Heart left ventricle (tissue), 16 donors: ENCODE results near the gene FAM181A. TPM values are rescaled to one million over a fixed set of nuclear protein-coding genes. Genes with fewer than 3 reads are reported as not detected.

ENCODE experiments used
- ATAC-seq, 4 donors: fragments of 200-7000 bp; cut with Tn5 transposase; one replicate each; pipeline ENCODE4 v1.9.1; 2020 to 2022; ENCODE audit warnings: moderate library complexity in 4 of 4, mild to moderate bottlenecking in 3 of 4, moderate number of reproducible peaks in 1 of 4
- DNase-seq, 5 donors: peaks; one replicate each; pipeline ENCODE4 v3.0.0-alpha.2; 2020
- H3K27ac ChIP-seq, 12 donors: fragments of 200-600 bp; sonication (generic) in 4 of 12; one replicate each; pipeline versions ENCODE4 v1.5.0 to v1.8.0; 2016 to 2022; ENCODE audit warnings: mild to moderate bottlenecking in 2 of 12
- H3K27me3 ChIP-seq, 9 donors: fragments of 200-600 bp; sonication (generic) in 2 of 9; one replicate each; pipeline versions ENCODE4 v1.5.1 to v1.8.0; 2016 to 2022; ENCODE audit warnings: mild to moderate bottlenecking in 3 of 9
- H3K36me3 ChIP-seq, 9 donors: fragments of 200-600 bp; sonication (generic) in 2 of 9; one replicate each; pipeline versions ENCODE4 v1.5.0 to v1.8.0; 2018 to 2022; ENCODE audit warnings: mild to moderate bottlenecking in 2 of 9
- H3K4me1 ChIP-seq, 12 donors: fragments of 200-600 bp; sonication (generic) in 4 of 12; one replicate each; pipeline versions ENCODE4 v1.5.0 to v1.8.0; 2016 to 2022; ENCODE audit warnings: mild to moderate bottlenecking in 3 of 12
- H3K4me3 ChIP-seq, 12 donors: fragments of 200-600 bp; sonication (generic) in 4 of 12; one replicate each; pipeline versions ENCODE4 v1.5.0 to v1.8.0; 2017 to 2022; ENCODE audit warnings: mild to moderate bottlenecking in 9 of 12, moderate library complexity in 4 of 12
- H3K9me3 ChIP-seq, 12 donors: fragments of 200-600 bp; sonication (generic) in 4 of 12; one replicate each; pipeline versions ENCODE4 v1.5.0 to v1.8.0; 2016 to 2022; ENCODE audit warnings: mild to moderate bottlenecking in 1 of 12
- CTCF ChIP-seq, 12 donors: fragments of 200-600 bp; sonication (generic) in 4 of 12; IDR thresholded peaks; one replicate each; pipeline versions ENCODE4 v1.5.0 to v1.8.0; 2018 to 2022; ENCODE audit warnings: antibody characterized with exemption in 12 of 12, mild to moderate bottlenecking in 5 of 12
- POLR2A ChIP-seq, 2 donors: fragments of 450-650 bp; IDR thresholded peaks; one replicate each; pipeline ENCODE4 v1.6.1; 2017; ENCODE audit warnings: antibody characterized with exemption in 2 of 2, mild to moderate bottlenecking in 2 of 2, moderate library complexity in 2 of 2
- WGBS, 4 donors: extraction: QIAGEN DNeasy Blood & Tissue Kit in 2 of 4; methylation state at CpG; one replicate each; pipeline versions ENCODE4 v1.1.5 to v1.1.7; 2013 to 2018; 5-methylcytosine and 5-hydroxymethylcytosine counted together
- intact Hi-C, 10 donors: fragments of 100-400 bp; cut with DNase I; formaldehyde crosslinking; loops; one replicate each; pipeline versions ENCODE4 v1.11.1 to v1.14.2; 2022
- polyA plus RNA-seq, 2 donors: library from polyadenylated mRNA; stranded (reverse); fragments of 200-250 nt; gene quantifications; one replicate each; pipeline ENCODE4 v1.2.3, GENCODE V29; 2013
- total RNA-seq, 9 donors: library from RNA; depleted of rRNA in 2 of 9; stranded (reverse); fragments of >200 nt in 2 of 9; fragmentation: NEBNext Ultra II Directional in 3 of 9; extraction: Animal tissue kit (Norgen Biotek cat#: 25700) in 3 of 9; gene quantifications; one replicate each; pipeline versions ENCODE4 v1.1.0 to v1.2.4, GENCODE V29; 2016 to 2023
- donor health status: ischemic (EF 13 %, LVEDD 7.1; RV severe dilation, severe dysfunction).
- donor health status: healthy with polysubstance abuse.
- donor health status: DM: no; HTN: yes; CAD: no.
- donor health status: DM: no; HTN: no; CAD: no.
- donor health status: ischemic (EF 25% LVEDD 6.9; RV normal size, moderate dysfunction).
- donor health status: ischemic (EF 25% LVEDD 5.7; RV mildly dilated, moderate dysfunction).
- donor health status: healthy.
- donor health status: DM: yes; HTN: yes; CAD: no.
- donor health status: ischemic (EF 35%, LVEDD 5.7; RV mildly dilated, moderate dysfunction).
- donor health status: nonischemic (EF 11% LVEDD 7.7; RV severe dilation, severe dysfunction).
- donor health status: DM: yes; HTN: yes; CAD: no.
- donor health status: PGD.
- donor health status: ischemic (EF 29% LVEDD 5.4; RV normal size, mild dysfunction).
- donor health status: nonischemic (EF 23%, LVEDD 6.1; RV moderate dilation, normal function).

The FAM181A gene
- total and polyA plus RNA-seq, 11 donors = not detected

GRCh38 chr14:93905623-93906022 lies 21.5 kb upstream of the FAM181A start:
- WGBS, 4 donors = 63 to 73% (median 69%) methylated on average over 4 of the region's 4 CpGs
- ATAC-seq (no peak), DNase-seq (no peak)
- no peak overlapping the region for H3K27ac ChIP-seq
- H3K4me3 ChIP-seq = no peak overlapping the region
- intact Hi-C loops = loop anchor here in 2 of 10 donors (5.0 kb wide), 2 partner anchors 248 to 253 kb away; no protein-coding TSS in a partner anchor
- no peaks in the 10 kb centered on the region for H3K4me1 ChIP-seq
- H3K36me3 ChIP-seq = no peaks in the 10 kb centered on the region
- H3K9me3 ChIP-seq = no peaks in the 10 kb centered on the region
- TF ChIP-seq POLR2A (IDR thresholded peaks at IDR 0.05) (no peak), CTCF (IDR thresholded peaks at IDR 0.05) (no peak)
- peaks cover 0 to 13% (median 7%) of the 10 kb centered on the region in 9 donors for H3K27me3 ChIP-seq

GRCh38 chr14:93906341-93907329 lies 20.5 kb upstream of the FAM181A start:
- Histone ChIP-seq H3K27ac (no peak overlapping the region), H3K9me3 (no peaks in the 10 kb centered on the region), H3K4me3 (no peak overlapping the region), H3K27me3 (peaks cover 0 to 13% (median 7%) of the 10 kb centered on the region in 9 donors), H3K36me3 (no peaks in the 10 kb centered on the region), H3K4me1 (no peaks in the 10 kb centered on the region)
- intact Hi-C loops = loop anchor here in 2 of 10 donors (5.0 kb wide), 2 partner anchors 249 to 254 kb away; no protein-coding TSS in a partner anchor
- peak in 3 of 4 donors; percentile 36 to 62 (median 39) for ATAC-seq
- TF ChIP-seq CTCF (IDR thresholded peaks at IDR 0.05) = peak; percentile 37 to 64 (median 48)
- TF ChIP-seq POLR2A (IDR thresholded peaks at IDR 0.05) = no peak
- WGBS, 4 donors = 50 to 56% (median 52%) methylated on average over 15 of the region's 15 CpGs
- DNase-seq = peak in 1 of 5 donors; percentile 43

- DNase-seq = peak in 1 of 5 donors; percentile 3
- intact Hi-C loops = loop anchor here in 2 of 10 donors (5.0 kb wide), 2 partner anchors 252 to 257 kb away; no protein-coding TSS in a partner anchor
- no peak for ATAC-seq
- H3K4me3 ChIP-seq = no peak overlapping the region
- H3K9me3 ChIP-seq = peaks cover 0 to 9% (median 0%) of the 10 kb centered on the region in 12 donors
- TF ChIP-seq CTCF (IDR thresholded peaks at IDR 0.05) = no peak
- no peaks in the 10 kb centered on the region for H3K4me1 ChIP-seq
- no peak overlapping the region for H3K27ac ChIP-seq
- no peaks in the 10 kb centered on the region for H3K36me3 ChIP-seq
- WGBS, 4 donors = 83 to 86% (median 84%) methylated on average over 5 of the region's 5 CpGs
- H3K27me3 ChIP-seq = peaks cover 0 to 3% (median 0%) of the 10 kb centered on the region in 9 donors
These were observed 17.6 kb upstream of the FAM181A start for GRCh38 chr14:93909429-93910128.
